ENCODE measurements around the gene WDR12. TPM values are rescaled to one million over a fixed set of nuclear protein-coding genes. Genes with fewer than 3 reads are reported as not detected.

Gene WDR12
- polyA plus RNA-seq, 1 of the 3 experiments (the other 2 are of a cell fraction), result 21.2 TPM

- no peaks in the 10 kb centered on the region for H3F3A ChIP-seq (replicated peaks; ENCODE audit: insufficient read depth)
- H3K36me3 ChIP-seq (replicated peaks in 1 of 2; ENCODE audit: control insufficient read depth in 1 of 2, insufficient read depth in 2 of 2, low read length in 1 of 2), result peaks cover 32 to 41% of the 10 kb centered on the region in 2 experiments
- ChIA-PET POLR2A (no interaction called here), CTCF (interaction anchor here (1.0 to 1.3 kb wide), 2 partner anchors 8 to 11 kb away, joined by 3 to 4 read pairs; no protein-coding TSS in a partner anchor)
- H3K4me1 ChIP-seq (ENCODE audit: control insufficient read depth in 1 of 2, insufficient read depth in 2 of 2, low read depth in 1 of 2, low read length in 1 of 2), result no peaks in the 10 kb centered on the region
- WGBS (ENCODE audit: low lambda C conversion rate), result 95% methylated on average over 4 of the region's 4 CpGs
- H3K9me2 ChIP-seq, result no peaks in the 10 kb centered on the region
- TF ChIP-seq FOXJ3 (CRISPR knock-in tag; IDR thresholded peaks at IDR 0.05) (no peak), JUND (IDR thresholded peaks at IDR 0.05) (no peak), TCF12 (IDR thresholded peaks at IDR 0.05) (no peak), MXI1 (IDR thresholded peaks at IDR 0.05; ENCODE audit: low read depth, low read length) (no peak), REST (IDR thresholded peaks at IDR 0.05; ENCODE audit: low read depth, low read length) (no peak), RAD21 (IDR thresholded peaks at IDR 0.05; ENCODE audit: low read length) (no peak), USF2 (IDR thresholded peaks at IDR 0.05; ENCODE audit: borderline replicate concordance, low read depth, low read length) (no peak), MAX (IDR thresholded peaks at IDR 0.05; ENCODE audit: low read depth) (no peak), RXRA (IDR thresholded peaks at IDR 0.05; ENCODE audit: borderline replicate concordance, low read depth) (no peak), TEAD4 (IDR thresholded peaks at IDR 0.05; ENCODE audit: borderline replicate concordance, insufficient read depth) (no peak), FOXM1 (IDR thresholded peaks at IDR 0.05; ENCODE audit: low read depth) (no peak), GABPA (IDR thresholded peaks at IDR 0.05; ENCODE audit: low read depth) (no peak), RCOR1 (IDR thresholded peaks at IDR 0.05; ENCODE audit: low read length) (no peak), USF1 (IDR thresholded peaks at IDR 0.05; ENCODE audit: borderline replicate concordance, low read depth) (no peak), SIN3A (IDR thresholded peaks at IDR 0.05; ENCODE audit: borderline replicate concordance, low read depth, low read length) (no peak), RFX5 (IDR thresholded peaks at IDR 0.05; ENCODE audit: low read length) (no peak), IRF3 (IDR thresholded peaks at IDR 0.05; ENCODE audit: low read depth, low read length) (no peak)
- H3K9ac ChIP-seq, result no peak overlapping the region
- H3K79me2 ChIP-seq (ENCODE audit: insufficient read depth), result no peaks in the 10 kb centered on the region
- no peak overlapping the region for H3K4me3 ChIP-seq (ENCODE audit: low read depth in 2 of 2, low read length in 1 of 2)
- no peak overlapping the region for H2AFZ ChIP-seq (ENCODE audit: low read depth)
- no peaks in the 10 kb centered on the region for H3K9me3 ChIP-seq
- H3K4me2 ChIP-seq, result no peak overlapping the region
- H3K27me3 ChIP-seq (ENCODE audit: insufficient read depth), result no peaks in the 10 kb centered on the region
- H3K27ac ChIP-seq (ENCODE audit: low read depth in 2 of 2, low read length in 1 of 2), result no peak overlapping the region
- H4K20me1 ChIP-seq (ENCODE audit: insufficient read depth), result no peaks in the 10 kb centered on the region
- DNase-seq, result no peak
These were observed 29.9 kb downstream of the WDR12 start for GRCh38 chr2:202881570-202881969.
